ENCODE data around the gene AKNAD1. TPM values are rescaled to one million over a fixed set of nuclear protein-coding genes. Genes with fewer than 3 reads are reported as not detected.

AKNAD1 gene
- total RNA-seq, 2 experiments from 2014 or later: not detected

DNA sequence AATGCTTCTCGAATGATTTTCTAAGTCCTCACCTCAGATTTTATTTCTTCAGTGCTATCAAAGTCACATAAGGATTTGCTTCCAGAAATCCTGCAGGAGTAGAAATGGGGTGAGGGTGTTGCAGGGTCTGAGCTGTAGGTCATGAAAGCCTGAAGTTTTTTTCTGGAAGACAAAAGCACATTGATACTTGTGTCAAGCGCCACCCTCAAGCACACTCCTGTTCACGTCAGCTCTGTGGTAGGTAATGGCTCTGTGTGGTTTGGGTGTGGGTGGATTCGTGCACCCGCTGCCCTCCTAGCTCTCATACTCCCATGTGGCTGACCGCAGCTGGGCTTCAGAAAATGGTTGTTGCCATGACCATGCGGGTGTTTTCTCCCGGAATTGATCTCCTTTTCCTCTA, 39.9 kb downstream of the AKNAD1 start:
- H3K9me3 Mint-ChIP-seq: no peaks in the 10 kb centered on the region
- no peak overlapping the region for H3K4me3 Mint-ChIP-seq
- POLR2A ChIA-PET: interaction anchor here (1.3 kb wide), 1 partner anchor 10 kb away, joined by 3 read pairs; no protein-coding TSS in a partner anchor
- H3K27me3 Mint-ChIP-seq: peaks cover 9% of the 10 kb centered on the region
- H3K4me1 Mint-ChIP-seq: no peaks in the 10 kb centered on the region
- no peak for DNase-seq
- no peak overlapping the region for H3K27ac Mint-ChIP-seq
- no peaks in the 10 kb centered on the region for H3K36me3 Mint-ChIP-seq (ENCODE audit: low read depth)
- CTCF ChIA-PET: interaction anchor here (4.8 kb wide), 1 partner anchor 11 kb away, joined by 26 read pairs; no protein-coding TSS in a partner anchor

DNA sequence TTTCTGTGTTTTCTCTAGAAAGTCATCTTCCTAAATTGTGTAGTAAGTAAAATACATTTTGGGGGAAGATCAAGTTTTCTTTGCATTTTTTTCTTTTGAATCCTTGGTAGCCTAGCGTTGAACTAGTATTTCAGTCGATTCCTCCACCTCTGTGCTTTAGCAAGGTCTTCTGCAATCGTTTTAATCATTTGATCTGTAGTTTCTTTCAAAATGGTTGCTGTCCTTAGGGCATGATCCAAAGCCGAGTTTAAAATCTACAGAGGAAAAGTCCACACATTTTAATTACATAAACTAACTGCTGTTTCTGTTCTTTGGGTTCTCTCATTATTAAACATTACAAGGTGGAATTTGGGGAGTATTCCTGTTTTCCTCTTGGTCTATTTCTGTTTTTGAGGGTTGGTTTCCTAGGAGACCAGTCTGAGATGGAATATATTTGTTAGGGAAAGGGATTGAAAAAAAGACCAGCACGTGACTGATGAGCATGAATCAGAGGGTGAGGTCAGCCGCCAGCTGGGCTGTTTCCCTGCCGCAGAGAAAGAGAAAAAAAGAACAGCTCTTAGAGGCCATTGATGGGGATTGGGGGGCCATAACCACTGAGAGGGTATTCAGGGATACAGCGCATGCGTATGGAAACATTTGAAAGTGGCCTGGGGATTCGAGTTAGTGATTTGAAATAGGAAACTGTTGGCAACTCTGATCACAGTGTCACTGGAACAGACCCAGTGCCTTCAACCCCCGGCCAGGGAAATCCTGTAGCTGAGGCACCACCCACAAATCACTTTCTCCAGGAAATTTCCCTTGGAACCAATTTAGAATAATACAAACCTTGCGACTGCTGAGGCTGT, 40.6 kb downstream of the AKNAD1 start:
- DNase-seq: no peak
- Mint-ChIP-seq H3K27me3 (peaks cover 7% of the 10 kb centered on the region), H3K27ac (no peak overlapping the region), H3K4me3 (no peak overlapping the region), H3K9me3 (no peaks in the 10 kb centered on the region), H3K4me1 (no peaks in the 10 kb centered on the region), H3K36me3 (ENCODE audit: low read depth) (peaks cover 3% of the 10 kb centered on the region)
- ChIA-PET POLR2A (interaction anchor here (1.3 kb wide), 1 partner anchor 9 kb away, joined by 3 read pairs; no protein-coding TSS in a partner anchor), CTCF (interaction anchor here (4.8 kb wide), 1 partner anchor 12 kb away, joined by 26 read pairs; no protein-coding TSS in a partner anchor)

DNA sequence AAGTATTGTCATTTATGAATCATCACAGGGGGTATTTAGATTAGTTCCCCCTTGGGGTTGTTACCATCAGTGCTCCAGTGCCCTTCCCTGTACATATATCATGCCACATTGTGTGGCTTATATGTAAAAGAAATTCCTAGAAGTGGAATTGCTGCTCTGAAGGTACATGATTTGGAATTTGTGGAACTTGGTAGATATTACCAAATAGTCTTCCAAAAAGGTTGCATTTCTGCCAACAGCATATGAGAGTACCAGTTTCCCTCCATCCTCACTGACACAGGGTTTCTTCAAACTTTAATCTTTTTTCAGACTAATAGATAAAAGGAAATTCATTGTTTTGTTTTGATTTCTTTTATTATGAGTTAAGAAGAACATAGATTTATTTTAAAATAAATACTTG, 41.3 kb downstream of the AKNAD1 start:
- no peak for DNase-seq
- Mint-ChIP-seq H3K4me1 (no peaks in the 10 kb centered on the region), H3K36me3 (ENCODE audit: low read depth) (peaks cover 3% of the 10 kb centered on the region), H3K4me3 (no peak overlapping the region), H3K27ac (no peak overlapping the region), H3K9me3 (no peaks in the 10 kb centered on the region), H3K27me3 (peaks cover 7% of the 10 kb centered on the region)
- CTCF ChIA-PET: no interaction called here
- POLR2A ChIA-PET: no interaction called here

DNA sequence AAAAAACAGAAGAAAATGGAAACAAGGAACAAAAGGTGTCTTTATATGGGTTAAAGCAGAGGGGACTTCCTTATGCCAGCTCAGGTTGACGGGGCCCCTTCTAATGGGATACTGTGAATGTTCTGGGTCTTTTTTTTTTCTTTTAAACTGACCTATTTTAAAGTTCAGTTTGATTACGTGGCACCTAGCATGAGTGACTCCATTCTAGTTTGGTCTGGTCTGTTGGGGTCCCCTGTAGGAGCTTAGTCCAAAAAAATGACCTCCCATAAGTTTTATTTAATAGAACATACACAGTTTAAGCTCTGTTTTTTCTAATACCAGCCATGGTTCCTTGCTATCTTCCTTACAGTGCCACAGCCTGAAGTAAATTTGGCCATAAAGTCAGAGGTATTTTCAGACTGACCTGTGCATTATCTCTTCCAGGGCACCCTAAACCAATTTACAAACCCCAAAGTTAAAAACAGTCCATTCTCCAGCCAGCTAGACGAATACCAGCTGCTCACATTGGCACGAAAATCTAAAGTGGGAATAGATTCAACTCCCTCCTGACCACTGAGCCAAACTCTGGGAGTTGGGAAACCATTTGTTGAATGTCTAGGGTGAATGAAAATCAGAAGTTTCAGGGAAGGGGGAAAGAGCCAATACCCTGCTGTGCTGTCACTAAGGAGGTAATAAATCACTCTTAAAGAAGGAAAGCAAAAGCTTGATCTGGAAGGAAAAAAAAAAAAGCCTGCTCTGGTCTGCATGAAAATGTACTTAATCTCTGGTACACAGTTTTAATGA, 42.4 kb downstream of the AKNAD1 start:
- Mint-ChIP-seq H3K27ac (no peak overlapping the region), H3K4me1 (peaks cover 2% of the 10 kb centered on the region), H3K4me3 (no peak overlapping the region), H3K27me3 (peaks cover 7% of the 10 kb centered on the region), H3K36me3 (ENCODE audit: low read depth) (peaks cover 10% of the 10 kb centered on the region), H3K9me3 (no peaks in the 10 kb centered on the region)
- DNase-seq: no peak
- ChIA-PET CTCF (no interaction called here), POLR2A (interaction anchor here (0.9 kb wide), 1 partner anchor 12 kb away, joined by 4 read pairs; no protein-coding TSS in a partner anchor)

DNA sequence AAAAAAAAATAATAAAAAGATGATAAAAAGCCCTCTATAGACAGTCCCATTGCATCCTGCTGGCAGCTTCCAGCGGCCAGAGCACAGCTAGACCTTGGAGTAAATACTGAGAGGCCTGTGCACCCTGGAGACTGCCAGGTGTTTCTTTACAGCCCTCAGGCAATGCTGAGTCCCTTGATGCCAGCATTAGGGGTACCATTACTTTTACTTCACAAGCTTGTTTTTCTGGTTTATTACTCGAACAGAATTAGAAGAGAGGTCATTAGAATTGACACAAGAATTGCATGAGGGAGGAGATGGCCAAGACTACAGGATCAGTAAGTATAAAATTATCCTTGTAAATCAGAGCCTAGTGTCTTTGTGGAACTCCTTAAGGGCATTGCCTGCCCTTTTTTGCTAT, 43.6 kb downstream of the AKNAD1 start:
- DNase-seq: no peak
- ChIA-PET POLR2A (no interaction called here), CTCF (no interaction called here)
- H3K4me3 Mint-ChIP-seq: no peak overlapping the region
- H3K27ac Mint-ChIP-seq: no peak overlapping the region
- H3K9me3 Mint-ChIP-seq: no peaks in the 10 kb centered on the region
- H3K36me3 Mint-ChIP-seq (ENCODE audit: low read depth): peaks cover 16% of the 10 kb centered on the region
- peaks cover 7% of the 10 kb centered on the region for H3K27me3 Mint-ChIP-seq
- H3K4me1 Mint-ChIP-seq: peaks cover 2% of the 10 kb centered on the region

DNA sequence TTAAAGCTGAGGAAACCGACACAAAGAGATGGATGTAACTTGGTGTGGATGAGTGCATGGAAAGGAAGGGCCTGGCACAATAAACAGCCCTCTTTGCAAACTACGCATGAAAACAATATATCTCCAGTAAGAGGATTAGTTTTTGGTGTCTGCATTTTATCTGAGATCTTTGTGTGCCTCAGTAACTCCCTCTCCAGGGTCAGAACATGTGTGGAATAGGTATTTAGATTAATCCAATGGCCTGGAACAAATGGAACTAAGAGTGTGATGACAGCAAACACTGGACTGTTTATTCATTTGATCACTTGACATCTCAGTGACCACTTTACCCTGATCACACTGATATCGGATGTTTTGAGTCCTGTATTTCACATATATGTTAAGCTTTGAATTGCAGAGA, 45.3 kb downstream of the AKNAD1 start:
- Mint-ChIP-seq H3K27me3 (peaks cover 5% of the 10 kb centered on the region), H3K36me3 (ENCODE audit: low read depth) (peaks cover 23% of the 10 kb centered on the region), H3K27ac (no peak overlapping the region), H3K4me3 (no peak overlapping the region), H3K4me1 (peaks cover 2% of the 10 kb centered on the region), H3K9me3 (no peaks in the 10 kb centered on the region)
- no peak for DNase-seq
- ChIA-PET POLR2A (no interaction called here), CTCF (no interaction called here)

DNA sequence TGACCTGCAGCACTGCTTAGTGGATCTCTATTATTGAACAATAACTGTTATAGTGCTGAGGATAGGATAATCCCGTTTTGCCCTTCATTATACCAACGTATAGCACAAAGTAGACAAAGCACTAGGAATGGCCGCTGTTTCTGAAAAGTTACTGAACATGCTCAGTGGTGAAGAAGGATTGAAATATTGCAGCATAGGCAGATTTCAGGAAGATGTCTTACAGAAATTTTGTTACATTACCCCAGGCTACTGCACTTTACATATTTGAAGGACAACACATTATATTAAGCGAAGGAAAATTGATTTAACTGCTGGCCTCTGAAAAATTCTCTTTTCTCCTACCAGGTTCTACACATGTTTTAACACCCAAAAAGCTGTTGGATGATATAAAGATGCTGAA, 48.5 kb downstream of the AKNAD1 start:
- no peaks in the 10 kb centered on the region for H3K27me3 Mint-ChIP-seq
- H3K4me3 Mint-ChIP-seq: no peak overlapping the region
- POLR2A ChIA-PET: no interaction called here
- DNase-seq: no peak
- H3K27ac Mint-ChIP-seq: no peak overlapping the region
- peaks cover 34% of the 10 kb centered on the region for H3K36me3 Mint-ChIP-seq (ENCODE audit: low read depth)
- CTCF ChIA-PET: no interaction called here
- no peaks in the 10 kb centered on the region for H3K9me3 Mint-ChIP-seq
- peaks cover 2% of the 10 kb centered on the region for H3K4me1 Mint-ChIP-seq

DNA sequence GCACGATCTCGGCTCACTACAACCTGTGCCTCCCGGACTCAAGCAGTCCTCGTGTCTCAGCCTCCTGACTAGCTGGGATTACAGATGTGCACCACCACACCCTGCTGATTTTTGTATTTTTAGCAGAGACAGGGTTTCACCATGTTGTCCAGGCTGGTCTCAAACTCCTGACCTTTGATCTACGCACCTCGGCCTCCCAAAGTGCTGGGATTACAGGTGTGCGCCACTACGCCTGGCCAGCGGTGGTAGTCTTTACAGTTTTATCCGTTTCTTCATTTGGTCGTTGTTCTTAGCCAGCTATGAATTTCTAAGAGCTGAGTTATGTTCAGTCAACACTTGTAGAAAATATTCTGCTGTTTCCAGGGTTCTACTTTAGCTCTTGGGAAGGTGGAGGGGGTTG, 53.3 kb downstream of the AKNAD1 start:
- Mint-ChIP-seq H3K36me3 (ENCODE audit: low read depth) (peaks cover 41% of the 10 kb centered on the region), H3K9me3 (no peaks in the 10 kb centered on the region), H3K4me1 (no peaks in the 10 kb centered on the region), H3K4me3 (no peak overlapping the region), H3K27ac (no peak overlapping the region), H3K27me3 (no peaks in the 10 kb centered on the region)
- DNase-seq: no peak
- ChIA-PET CTCF (interaction anchor here (0.6 kb wide), 1 partner anchor 28 kb away, joined by 3 read pairs; no protein-coding TSS in a partner anchor), POLR2A (no interaction called here)

DNA sequence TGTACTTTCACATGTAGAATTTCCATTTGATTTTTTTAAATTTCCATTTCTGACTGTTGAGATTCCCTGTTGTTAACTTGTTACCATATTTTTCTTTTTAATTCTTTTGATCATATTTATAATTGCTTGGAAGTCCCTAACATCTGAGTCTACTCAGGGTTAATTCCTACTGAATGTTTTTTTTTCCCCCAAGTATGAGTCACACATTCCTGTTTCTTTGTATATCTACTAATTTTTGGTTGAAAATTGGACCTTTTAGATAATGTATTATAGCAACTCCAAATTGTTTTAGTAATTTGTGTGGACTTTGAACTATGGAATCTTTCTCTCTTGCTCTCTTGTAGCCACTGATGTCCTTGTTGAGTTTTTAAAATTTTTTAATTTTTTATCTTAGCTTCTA, 55.8 kb downstream of the AKNAD1 start:
- Mint-ChIP-seq H3K4me1 (no peaks in the 10 kb centered on the region), H3K36me3 (ENCODE audit: low read depth) (peaks cover 36% of the 10 kb centered on the region), H3K27ac (no peak overlapping the region), H3K27me3 (no peaks in the 10 kb centered on the region), H3K9me3 (no peaks in the 10 kb centered on the region), H3K4me3 (no peak overlapping the region)
- no peak for DNase-seq
- ChIA-PET POLR2A (no interaction called here), CTCF (no interaction called here)

DNA sequence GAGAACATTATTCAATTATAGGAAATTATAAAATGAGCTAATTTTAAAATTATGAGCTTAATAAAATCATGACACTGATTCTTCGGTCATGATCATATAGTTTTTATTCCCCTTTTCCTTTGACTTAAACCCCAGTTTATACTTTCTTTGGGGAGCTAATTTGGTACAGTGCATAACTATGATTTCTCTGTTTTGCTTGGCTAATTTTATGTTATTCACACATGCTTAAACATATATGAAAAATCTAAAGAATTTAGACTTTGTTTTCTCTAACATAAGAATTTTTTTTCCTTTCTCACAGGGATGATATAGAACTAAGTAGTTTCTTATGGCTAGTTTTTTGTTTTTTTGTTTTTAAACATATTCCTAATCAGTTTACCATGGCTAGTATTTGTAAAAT, 57.9 kb downstream of the AKNAD1 start:
- ChIA-PET CTCF (no interaction called here), POLR2A (no interaction called here)
- peaks cover 44% of the 10 kb centered on the region for H3K36me3 Mint-ChIP-seq (ENCODE audit: low read depth)
- H3K4me3 Mint-ChIP-seq: no peak overlapping the region
- no peaks in the 10 kb centered on the region for H3K4me1 Mint-ChIP-seq
- H3K27me3 Mint-ChIP-seq: no peaks in the 10 kb centered on the region
- no peaks in the 10 kb centered on the region for H3K9me3 Mint-ChIP-seq
- DNase-seq: no peak
- H3K27ac Mint-ChIP-seq: no peak overlapping the region

DNA sequence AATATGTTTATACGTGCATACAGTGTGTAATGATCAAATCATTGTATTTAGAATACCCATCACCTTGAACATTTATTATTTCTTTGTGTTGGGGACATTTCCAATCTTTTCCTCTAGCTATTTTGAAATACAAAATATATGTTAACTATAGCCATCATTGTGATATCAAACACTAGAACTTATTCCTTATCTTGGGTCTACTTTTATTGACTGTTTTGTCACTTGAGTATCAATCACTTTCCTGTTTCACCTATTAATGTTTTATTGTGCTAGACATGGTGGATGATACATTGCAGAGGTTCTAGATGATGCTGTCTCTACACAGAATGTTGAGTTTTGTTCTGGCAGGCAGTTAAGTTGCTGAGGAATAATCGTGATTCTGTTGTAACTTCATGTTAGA, 64.5 kb downstream of the AKNAD1 start:
- ChIA-PET CTCF (interaction anchor here (1.1 kb wide), 1 partner anchor 36 kb away, joined by 3 read pairs; no protein-coding TSS in a partner anchor), POLR2A (no interaction called here)
- DNase-seq: no peak
- no peaks in the 10 kb centered on the region for H3K27me3 Mint-ChIP-seq
- H3K4me1 Mint-ChIP-seq: no peaks in the 10 kb centered on the region
- H3K9me3 Mint-ChIP-seq: peaks cover 15% of the 10 kb centered on the region
- no peak overlapping the region for H3K4me3 Mint-ChIP-seq
- H3K27ac Mint-ChIP-seq: no peak overlapping the region
- peaks cover 73% of the 10 kb centered on the region for H3K36me3 Mint-ChIP-seq (ENCODE audit: low read depth)

DNA sequence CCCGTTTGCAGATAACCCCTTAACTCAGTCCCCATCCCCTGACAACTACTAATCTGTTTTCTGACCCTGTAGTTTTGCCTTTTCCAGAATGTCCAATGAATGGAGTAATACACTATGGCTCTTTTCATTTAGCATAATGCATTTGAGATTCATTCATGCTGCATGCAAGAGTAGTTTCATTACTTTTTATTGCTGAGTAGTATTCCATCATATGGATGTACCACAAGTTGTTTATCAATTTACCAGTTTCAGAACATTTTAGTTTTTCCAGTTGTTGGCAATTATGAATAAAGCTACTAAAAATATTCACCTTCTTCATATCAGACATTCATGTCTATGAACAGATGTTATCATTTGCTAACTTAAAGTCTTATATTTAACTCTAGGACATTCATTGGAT, 65.1 kb downstream of the AKNAD1 start:
- H3K9me3 Mint-ChIP-seq: peaks cover 15% of the 10 kb centered on the region
- H3K27ac Mint-ChIP-seq: no peak overlapping the region
- no peaks in the 10 kb centered on the region for H3K4me1 Mint-ChIP-seq
- CTCF ChIA-PET: no interaction called here
- H3K36me3 Mint-ChIP-seq (ENCODE audit: low read depth): peaks cover 80% of the 10 kb centered on the region
- H3K27me3 Mint-ChIP-seq: no peaks in the 10 kb centered on the region
- no peak overlapping the region for H3K4me3 Mint-ChIP-seq
- POLR2A ChIA-PET: no interaction called here
- no peak for DNase-seq

DNA sequence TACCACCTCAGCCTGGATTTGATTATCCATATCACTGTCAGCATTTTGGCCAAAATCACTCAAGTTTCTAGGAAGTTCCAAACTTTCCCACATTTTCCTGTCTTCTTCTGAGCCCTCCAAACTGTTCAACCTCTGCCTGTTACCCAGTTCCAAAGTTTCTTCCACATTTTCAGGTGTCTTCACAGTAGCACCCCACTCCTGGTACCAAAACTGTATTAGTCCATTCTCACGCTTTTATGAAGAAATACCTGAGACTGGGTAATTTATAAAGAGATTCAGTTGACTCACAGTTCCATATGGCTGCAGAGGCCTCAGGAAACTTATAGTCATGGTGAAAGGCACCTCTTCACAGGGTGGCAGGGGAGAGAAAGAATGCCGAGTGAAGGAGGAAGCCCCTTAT, 71.0 kb downstream of the AKNAD1 start:
- Mint-ChIP-seq H3K4me3 (no peak overlapping the region), H3K27me3 (no peaks in the 10 kb centered on the region), H3K27ac (no peak overlapping the region), H3K4me1 (no peaks in the 10 kb centered on the region), H3K36me3 (ENCODE audit: low read depth) (peaks cover 84% of the 10 kb centered on the region), H3K9me3 (peaks cover 15% of the 10 kb centered on the region)
- ChIA-PET CTCF (no interaction called here), POLR2A (no interaction called here)
- DNase-seq: no peak
